H1 (cell line): ENCODE measurements around the gene KREMEN1. TPM values are rescaled to one million over a fixed set of nuclear protein-coding genes. Genes with fewer than 3 reads are reported as not detected.

Source experiments
- SIX5 ChIP-seq: IDR thresholded peaks from 2 replicates; pipeline ENCODE4 v1.6.1; 2011; ENCODE audit warnings: mild to moderate bottlenecking, low read depth, low read length
- SP4 ChIP-seq: IDR thresholded peaks from 2 replicates; pipeline ENCODE4 v1.6.1; 2012; ENCODE audit warnings: low read length, inconsistent platforms
- polyA plus RNA-seq, 7 experiments: library from polyadenylated mRNA; depleted of rRNA in 3 of 7; stranded (reverse) in 5 of 7; unstranded in 2 of 7; fragments of >200 nt in 5 of 7; fragments of 200-250 nt in 2 of 7; gene quantifications; 1 replicate in 5 of 7; 2 replicates in 1 of 7; 4 replicates in 1 of 7; pipeline versions ENCODE4 v1.2.1 to v1.2.3, GENCODE V29; 2011 to 2013; ENCODE audit warnings: missing spikeins in 2 of 7, mixed read lengths in 2 of 7
- total RNA-seq: library from RNA; stranded (reverse); fragmentation: NEBNext Ultra II Directional; extraction: Animal tissue kit (Norgen Biotek cat#: 25700); gene quantifications from 2 replicates; pipeline ENCODE4 v1.2.1, GENCODE V29; 2021
- TF ChIP-seq, protein P1 (sequence below): fragments of 300-600 bp; sonication (generic); IDR thresholded peaks from 2 replicates; pipeline ENCODE4 v1.7.1; 2012; ENCODE audit warnings: low read length, moderate library complexity, mild to moderate bottlenecking, inconsistent platforms; ENCODE audit not compliant: insufficient replicate concordance
- TF ChIP-seq, protein P2 (sequence below), 3 experiments: IDR thresholded peaks; 1 replicate in 2 of 3; 2 replicates in 1 of 3; pipeline versions ENCODE4 v1.5.1 to v1.6.1; 2011; ENCODE audit warnings: low read length in 3 of 3, mild to moderate bottlenecking in 3 of 3, inconsistent platforms in 2 of 3, low read depth in 1 of 3, moderate library complexity in 1 of 3; ENCODE audit not compliant: insufficient read depth in 1 of 3; ENCODE audit errors: control extremely low read depth in 1 of 3

KREMEN1 gene
- total and polyA plus RNA-seq, 2 of the 8 experiments (the other 6 are each of a cell fraction or from before 2014, with no cell fraction given): 2.1 to 3.2 TPM

DNA sequence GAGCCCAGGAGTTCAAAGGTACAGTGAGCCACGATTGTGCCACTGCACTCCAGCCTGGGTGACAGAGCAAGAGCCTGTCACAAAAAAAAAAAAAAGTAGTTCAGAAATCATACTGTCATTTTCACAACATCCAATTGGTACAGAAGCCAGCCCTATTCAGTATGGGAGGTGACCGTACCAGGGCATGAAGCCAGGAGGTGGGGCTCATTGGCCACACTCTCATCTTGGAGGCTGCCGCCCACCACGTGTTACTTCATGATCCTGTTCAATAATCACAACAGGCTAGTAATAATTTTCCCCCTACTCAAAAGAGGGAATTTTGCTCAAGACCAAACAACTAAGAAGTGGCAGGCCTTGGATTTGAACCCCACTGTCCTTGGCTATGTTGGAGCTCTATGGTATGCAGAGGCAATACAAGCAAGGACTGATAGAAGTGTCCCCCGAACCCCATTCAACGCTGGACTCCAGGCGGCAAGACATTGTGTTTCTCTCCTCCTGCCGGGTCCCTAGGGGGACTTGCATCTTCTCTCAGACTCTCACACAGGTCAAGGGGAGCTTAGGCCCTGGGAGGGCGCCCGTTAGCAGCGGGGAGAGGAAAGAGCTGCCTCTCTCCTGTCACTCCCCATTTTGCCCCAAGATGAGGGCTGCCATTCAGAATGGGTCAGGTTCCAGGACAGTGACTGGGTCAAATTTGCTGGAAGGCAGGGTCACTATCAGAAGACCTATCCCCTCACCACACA, 92.7 kb downstream of the KREMEN1 start (continued):
- TF ChIP-seq, protein P1, sequence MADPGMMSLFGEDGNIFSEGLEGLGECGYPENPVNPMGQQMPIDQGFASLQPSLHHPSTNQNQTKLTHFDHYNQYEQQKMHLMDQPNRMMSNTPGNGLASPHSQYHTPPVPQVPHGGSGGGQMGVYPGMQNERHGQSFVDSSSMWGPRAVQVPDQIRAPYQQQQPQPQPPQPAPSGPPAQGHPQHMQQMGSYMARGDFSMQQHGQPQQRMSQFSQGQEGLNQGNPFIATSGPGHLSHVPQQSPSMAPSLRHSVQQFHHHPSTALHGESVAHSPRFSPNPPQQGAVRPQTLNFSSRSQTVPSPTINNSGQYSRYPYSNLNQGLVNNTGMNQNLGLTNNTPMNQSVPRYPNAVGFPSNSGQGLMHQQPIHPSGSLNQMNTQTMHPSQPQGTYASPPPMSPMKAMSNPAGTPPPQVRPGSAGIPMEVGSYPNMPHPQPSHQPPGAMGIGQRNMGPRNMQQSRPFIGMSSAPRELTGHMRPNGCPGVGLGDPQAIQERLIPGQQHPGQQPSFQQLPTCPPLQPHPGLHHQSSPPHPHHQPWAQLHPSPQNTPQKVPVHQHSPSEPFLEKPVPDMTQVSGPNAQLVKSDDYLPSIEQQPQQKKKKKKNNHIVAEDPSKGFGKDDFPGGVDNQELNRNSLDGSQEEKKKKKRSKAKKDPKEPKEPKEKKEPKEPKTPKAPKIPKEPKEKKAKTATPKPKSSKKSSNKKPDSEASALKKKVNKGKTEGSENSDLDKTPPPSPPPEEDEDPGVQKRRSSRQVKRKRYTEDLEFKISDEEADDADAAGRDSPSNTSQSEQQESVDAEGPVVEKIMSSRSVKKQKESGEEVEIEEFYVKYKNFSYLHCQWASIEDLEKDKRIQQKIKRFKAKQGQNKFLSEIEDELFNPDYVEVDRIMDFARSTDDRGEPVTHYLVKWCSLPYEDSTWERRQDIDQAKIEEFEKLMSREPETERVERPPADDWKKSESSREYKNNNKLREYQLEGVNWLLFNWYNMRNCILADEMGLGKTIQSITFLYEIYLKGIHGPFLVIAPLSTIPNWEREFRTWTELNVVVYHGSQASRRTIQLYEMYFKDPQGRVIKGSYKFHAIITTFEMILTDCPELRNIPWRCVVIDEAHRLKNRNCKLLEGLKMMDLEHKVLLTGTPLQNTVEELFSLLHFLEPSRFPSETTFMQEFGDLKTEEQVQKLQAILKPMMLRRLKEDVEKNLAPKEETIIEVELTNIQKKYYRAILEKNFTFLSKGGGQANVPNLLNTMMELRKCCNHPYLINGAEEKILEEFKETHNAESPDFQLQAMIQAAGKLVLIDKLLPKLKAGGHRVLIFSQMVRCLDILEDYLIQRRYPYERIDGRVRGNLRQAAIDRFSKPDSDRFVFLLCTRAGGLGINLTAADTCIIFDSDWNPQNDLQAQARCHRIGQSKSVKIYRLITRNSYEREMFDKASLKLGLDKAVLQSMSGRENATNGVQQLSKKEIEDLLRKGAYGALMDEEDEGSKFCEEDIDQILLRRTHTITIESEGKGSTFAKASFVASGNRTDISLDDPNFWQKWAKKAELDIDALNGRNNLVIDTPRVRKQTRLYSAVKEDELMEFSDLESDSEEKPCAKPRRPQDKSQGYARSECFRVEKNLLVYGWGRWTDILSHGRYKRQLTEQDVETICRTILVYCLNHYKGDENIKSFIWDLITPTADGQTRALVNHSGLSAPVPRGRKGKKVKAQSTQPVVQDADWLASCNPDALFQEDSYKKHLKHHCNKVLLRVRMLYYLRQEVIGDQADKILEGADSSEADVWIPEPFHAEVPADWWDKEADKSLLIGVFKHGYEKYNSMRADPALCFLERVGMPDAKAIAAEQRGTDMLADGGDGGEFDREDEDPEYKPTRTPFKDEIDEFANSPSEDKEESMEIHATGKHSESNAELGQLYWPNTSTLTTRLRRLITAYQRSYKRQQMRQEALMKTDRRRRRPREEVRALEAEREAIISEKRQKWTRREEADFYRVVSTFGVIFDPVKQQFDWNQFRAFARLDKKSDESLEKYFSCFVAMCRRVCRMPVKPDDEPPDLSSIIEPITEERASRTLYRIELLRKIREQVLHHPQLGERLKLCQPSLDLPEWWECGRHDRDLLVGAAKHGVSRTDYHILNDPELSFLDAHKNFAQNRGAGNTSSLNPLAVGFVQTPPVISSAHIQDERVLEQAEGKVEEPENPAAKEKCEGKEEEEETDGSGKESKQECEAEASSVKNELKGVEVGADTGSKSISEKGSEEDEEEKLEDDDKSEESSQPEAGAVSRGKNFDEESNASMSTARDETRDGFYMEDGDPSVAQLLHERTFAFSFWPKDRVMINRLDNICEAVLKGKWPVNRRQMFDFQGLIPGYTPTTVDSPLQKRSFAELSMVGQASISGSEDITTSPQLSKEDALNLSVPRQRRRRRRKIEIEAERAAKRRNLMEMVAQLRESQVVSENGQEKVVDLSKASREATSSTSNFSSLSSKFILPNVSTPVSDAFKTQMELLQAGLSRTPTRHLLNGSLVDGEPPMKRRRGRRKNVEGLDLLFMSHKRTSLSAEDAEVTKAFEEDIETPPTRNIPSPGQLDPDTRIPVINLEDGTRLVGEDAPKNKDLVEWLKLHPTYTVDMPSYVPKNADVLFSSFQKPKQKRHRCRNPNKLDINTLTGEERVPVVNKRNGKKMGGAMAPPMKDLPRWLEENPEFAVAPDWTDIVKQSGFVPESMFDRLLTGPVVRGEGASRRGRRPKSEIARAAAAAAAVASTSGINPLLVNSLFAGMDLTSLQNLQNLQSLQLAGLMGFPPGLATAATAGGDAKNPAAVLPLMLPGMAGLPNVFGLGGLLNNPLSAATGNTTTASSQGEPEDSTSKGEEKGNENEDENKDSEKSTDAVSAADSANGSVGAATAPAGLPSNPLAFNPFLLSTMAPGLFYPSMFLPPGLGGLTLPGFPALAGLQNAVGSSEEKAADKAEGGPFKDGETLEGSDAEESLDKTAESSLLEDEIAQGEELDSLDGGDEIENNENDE: no peak
- TF ChIP-seq SP4: no peak
- TF ChIP-seq, protein P2, sequence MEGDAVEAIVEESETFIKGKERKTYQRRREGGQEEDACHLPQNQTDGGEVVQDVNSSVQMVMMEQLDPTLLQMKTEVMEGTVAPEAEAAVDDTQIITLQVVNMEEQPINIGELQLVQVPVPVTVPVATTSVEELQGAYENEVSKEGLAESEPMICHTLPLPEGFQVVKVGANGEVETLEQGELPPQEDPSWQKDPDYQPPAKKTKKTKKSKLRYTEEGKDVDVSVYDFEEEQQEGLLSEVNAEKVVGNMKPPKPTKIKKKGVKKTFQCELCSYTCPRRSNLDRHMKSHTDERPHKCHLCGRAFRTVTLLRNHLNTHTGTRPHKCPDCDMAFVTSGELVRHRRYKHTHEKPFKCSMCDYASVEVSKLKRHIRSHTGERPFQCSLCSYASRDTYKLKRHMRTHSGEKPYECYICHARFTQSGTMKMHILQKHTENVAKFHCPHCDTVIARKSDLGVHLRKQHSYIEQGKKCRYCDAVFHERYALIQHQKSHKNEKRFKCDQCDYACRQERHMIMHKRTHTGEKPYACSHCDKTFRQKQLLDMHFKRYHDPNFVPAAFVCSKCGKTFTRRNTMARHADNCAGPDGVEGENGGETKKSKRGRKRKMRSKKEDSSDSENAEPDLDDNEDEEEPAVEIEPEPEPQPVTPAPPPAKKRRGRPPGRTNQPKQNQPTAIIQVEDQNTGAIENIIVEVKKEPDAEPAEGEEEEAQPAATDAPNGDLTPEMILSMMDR (IDR thresholded peaks at IDR 0.05; ENCODE audit: control extremely low read depth in 1 of 3, insufficient read depth in 1 of 3, low read depth in 1 of 3, low read length in 3 of 3): no peak
- TF ChIP-seq SIX5: no peak
